HepG2 (cell line): ENCODE measurements around the gene MT1HL1. TPM values are rescaled to one million over a fixed set of nuclear protein-coding genes. Genes with fewer than 3 reads are reported as not detected.

Experiments
- ATAC-seq: fragments of 200-7000 bp; cut with Tn5 transposase; 3 replicates; pipeline ENCODE4 v1.9.1; 2020; ENCODE audit warnings: mild to moderate bottlenecking, moderate library complexity
- BruUV-seq: library from RNA; stranded (reverse); fragments of 400-500 nt; replicated peaks from 2 replicates; lab custom pipeline; 2021; lab: Mats Ljungman, UMichigan
- CTCF ChIA-PET: fragments of 300-600 bp; formaldehyde crosslinking; extraction: SDS; loops from one replicate; lab custom pipeline; 2021; ENCODE audit warnings: low total read pairs, inconsistent platforms, low intra/inter-chr PET ratio; lab: Yijun Ruan, JAX
- POLR2A ChIA-PET: fragments of 350-600 bp; sonication (Branson Sonifier 250); formaldehyde crosslinking; loops from one replicate; lab custom pipeline; 2020; ENCODE audit warnings: antibody characterized with exemption, inconsistent platforms; lab: Yijun Ruan, JAX
- DNase-seq: peaks from one replicate; pipeline ENCODE4 v3.0.0-alpha.2; 2015; ENCODE audit warnings: low spot score
- FAIRE-seq: peaks from 3 replicates; lab custom pipeline; 2011; peaks lifted over from hg19 to GRCh38; lab: Jason Lieb, UNC
- H2AFZ ChIP-seq: one replicate; pipeline ENCODE4 v1.6.1; 2011; ENCODE audit warnings: low read length, inconsistent platforms
- H3K27ac ChIP-seq: fragments of 300-600 bp; 3 replicates; pipeline ENCODE4 v1.8.0; 2011; ENCODE audit warnings: mixed run types, mild to moderate bottlenecking, mixed read lengths, low read length, inconsistent platforms; ENCODE audit not compliant: insufficient read depth; ENCODE audit errors: extremely low read length
- H3K27me3 ChIP-seq, 2 experiments: fragments of 200-600 bp in 1 of 2; 2 replicates in 1 of 2; 3 replicates in 1 of 2; pipeline versions ENCODE4 v1.6.0 to v1.8.0; 2011; ENCODE audit warnings: low read length in 2 of 2, mild to moderate bottlenecking in 2 of 2, moderate library complexity in 2 of 2, inconsistent platforms in 1 of 2; ENCODE audit not compliant: insufficient read depth in 2 of 2, control insufficient read depth in 1 of 2
- H3K36me3 ChIP-seq, 2 experiments: fragments of 200-600 bp in 1 of 2; replicated peaks in 1 of 2; 2 replicates in 1 of 2; 3 replicates in 1 of 2; pipeline versions ENCODE4 v1.5.1 to v1.8.0; 2011; ENCODE audit warnings: low read length in 2 of 2, inconsistent platforms in 1 of 2; ENCODE audit not compliant: insufficient read depth in 2 of 2, control insufficient read depth in 1 of 2
- H3K4me1 ChIP-seq: 2 replicates; pipeline ENCODE4 v1.5.1; 2012; ENCODE audit warnings: low read length, inconsistent platforms; ENCODE audit not compliant: insufficient read depth
- H3K4me2 ChIP-seq: 2 replicates; pipeline ENCODE4 v1.6.0; 2011; ENCODE audit warnings: low read depth, low read length, inconsistent platforms
- H3K4me3 ChIP-seq, 3 experiments: fragments of 200-600 bp in 1 of 3; sonication (generic), shearing (Covaris generic) in 1 of 3; replicated peaks in 1 of 3; 2 replicates each; pipeline ENCODE4 v1.5.1; 2011 to 2016; ENCODE audit warnings: low read length in 3 of 3, inconsistent platforms in 2 of 3, low read depth in 2 of 3, mild to moderate bottlenecking in 2 of 3, control low read depth in 1 of 3, mixed read lengths in 1 of 3; ENCODE audit not compliant: insufficient read depth in 1 of 3
- H3K79me2 ChIP-seq: one replicate; pipeline ENCODE4 v1.6.1; 2011; ENCODE audit warnings: low read length, inconsistent platforms; ENCODE audit not compliant: insufficient read depth
- H3K9ac ChIP-seq: 2 replicates; pipeline ENCODE4 v1.6.0; 2011; ENCODE audit warnings: mild to moderate bottlenecking, low read depth, low read length, inconsistent platforms; ENCODE audit not compliant: insufficient read depth
- H3K9me3 ChIP-seq: 2 replicates; pipeline ENCODE4 v1.5.1; 2012; ENCODE audit warnings: mild to moderate bottlenecking, low read length
- H4K20me1 ChIP-seq: 2 replicates; pipeline ENCODE4 v1.6.0; 2011; ENCODE audit warnings: inconsistent platforms, mild to moderate bottlenecking, low read length, moderate library complexity; ENCODE audit not compliant: insufficient read depth
- ARNTL ChIP-seq: sonication (generic); formaldehyde crosslinking; IDR thresholded peaks from 2 replicates; pipeline ENCODE4 v1.4.0; 2020; ENCODE audit warnings: mild to moderate bottlenecking, missing genetic modification reagents
- CBX1 ChIP-seq: IDR thresholded peaks from one replicate; pipeline ENCODE4 v1.6.1; 2016; ENCODE audit warnings: antibody characterized with exemption, low read depth
- ETS1 ChIP-seq: sonication (generic); formaldehyde crosslinking; IDR thresholded peaks from 2 replicates; pipeline ENCODE4 v1.4.0; 2020; ENCODE audit warnings: missing genetic modification reagents
- GABPB1 ChIP-seq: IDR thresholded peaks from 2 replicates; pipeline ENCODE4 v1.6.1; 2016; ENCODE audit warnings: mild to moderate bottlenecking, missing genetic modification reagents, moderate library complexity, missing compliant biosample characterization
- HHEX ChIP-seq: IDR thresholded peaks from 2 replicates; pipeline ENCODE4 v1.6.1; 2016; ENCODE audit warnings: control low read depth
- MLX ChIP-seq: IDR thresholded peaks from 2 replicates; pipeline ENCODE4 v1.6.1; 2016
- RARA ChIP-seq: IDR thresholded peaks from 2 replicates; pipeline ENCODE4 v1.6.1; 2016; ENCODE audit warnings: missing genetic modification reagents, missing compliant biosample characterization
- SMAD3 ChIP-seq: sonication (generic); formaldehyde crosslinking; IDR thresholded peaks from 2 replicates; pipeline ENCODE4 v1.4.0; 2020; ENCODE audit warnings: missing genetic modification reagents
- SRY ChIP-seq: sonication (generic); formaldehyde crosslinking; IDR thresholded peaks from 2 replicates; pipeline ENCODE4 v1.8.0; 2022; ENCODE audit warnings: mild to moderate bottlenecking, missing genetic modification reagents
- TAF1 ChIP-seq: sonication (generic); formaldehyde crosslinking; IDR thresholded peaks from 2 replicates; pipeline ENCODE4 v1.4.0; 2020; ENCODE audit warnings: missing genetic modification reagents
- ZNF333 ChIP-seq: sonication (generic); formaldehyde crosslinking; IDR thresholded peaks from 2 replicates; pipeline ENCODE4 v1.4.0; 2020; ENCODE audit warnings: mild to moderate bottlenecking, missing genetic modification reagents, borderline replicate concordance
- ZNF569 ChIP-seq: sonication (generic); formaldehyde crosslinking; IDR thresholded peaks from 2 replicates; pipeline ENCODE4 v1.5.0; 2020; ENCODE audit warnings: mild to moderate bottlenecking, missing genetic modification reagents, moderate library complexity, borderline replicate concordance
- ZSCAN12 ChIP-seq: sonication (generic); formaldehyde crosslinking; IDR thresholded peaks from 2 replicates; pipeline ENCODE4 v1.9.0; 2021; ENCODE audit warnings: mild to moderate bottlenecking, missing genetic modification reagents
- WGBS: methylation state at CpG from one replicate; pipeline ENCODE4 v1.1.6; 2017; ENCODE audit warnings: low lambda C conversion rate; 5-methylcytosine and 5-hydroxymethylcytosine counted together
- in situ Hi-C: cut with HindIII; loops from 2 replicates; pipeline ENCODE4 v1.10.0; 2017; ENCODE audit warnings: low pct_unique_long_range_greater_than_20kb; ENCODE audit not compliant: extremely low pct_ligation_motif_present
- intact Hi-C: fragments of 100-400 bp; cut with micrococcal nuclease; formaldehyde crosslinking; loops from one replicate; pipeline ENCODE4 v1.10.0; 2022; ENCODE audit not compliant: unreplicated experiment
- polyA plus RNA-seq, 8 experiments: library from polyadenylated mRNA; depleted of rRNA in 3 of 8; stranded (reverse) in 7 of 8; unstranded in 1 of 8; fragments of >200 nt; fragmentation: Illumina TruSeq in 4 of 8; extraction: Trizol in 4 of 8; gene quantifications; 2 replicates each; pipeline versions ENCODE4 v1.2.1 to v1.2.3, GENCODE V29; 2011 to 2016; ENCODE audit warnings: low read depth in 4 of 8, missing spikeins in 1 of 8, mixed read lengths in 1 of 8; ENCODE audit not compliant: insufficient read depth in 1 of 8
- total RNA-seq, 5 experiments: library from RNA; depleted of rRNA; stranded (reverse); fragments of >200 nt; fragmentation: Illumina TruSeq; extraction: Trizol; gene quantifications; 2 replicates each; pipeline ENCODE4 v1.2.3, GENCODE V29; 2016; ENCODE audit warnings: low read depth in 1 of 5

MT1HL1 gene
- total and polyA plus RNA-seq, 2 of the 13 experiments (the other 11 are each of a cell fraction or from before 2014, with no cell fraction given): not detected

DNA sequence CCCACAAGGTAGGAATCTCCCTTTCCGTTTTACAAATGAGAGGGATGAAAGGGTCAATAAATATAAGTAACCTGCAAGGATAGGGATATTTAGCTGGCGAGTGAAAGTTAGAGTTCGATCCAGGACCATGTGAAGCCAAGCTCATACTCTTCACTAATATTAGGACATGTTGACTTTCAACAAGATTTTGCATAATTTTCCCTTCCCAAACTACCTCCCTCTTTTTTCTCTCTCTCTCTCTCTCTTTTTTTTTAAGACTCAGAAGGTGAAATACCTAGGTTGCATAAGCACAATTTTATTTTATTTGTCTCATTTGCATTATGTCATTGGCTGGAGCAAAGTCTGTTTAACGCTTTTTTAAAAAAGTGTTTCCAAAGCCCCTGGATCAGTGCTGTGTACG is 8.1 kb upstream of the MT1HL1 start (continued):
- no peak for TF ChIP-seq ARNTL (CRISPR knock-in tag)
- no peak for TF ChIP-seq HHEX (CRISPR knock-in tag)
- no peak for TF ChIP-seq ZNF569
- TF ChIP-seq CBX1: no peak

- no peak overlapping the region for H2AFZ ChIP-seq
- H3K4me3 ChIP-seq: no peak overlapping the region
- no peaks in the 10 kb centered on the region for H4K20me1 ChIP-seq
- no peak overlapping the region for H3K9ac ChIP-seq
- H3K36me3 ChIP-seq: no peaks in the 10 kb centered on the region
- H3K4me2 ChIP-seq: no peak overlapping the region
- DNase-seq (no peak), FAIRE-seq (no peak), ATAC-seq (no peak)
- in situ Hi-C loops: no loop called here
- H3K79me2 ChIP-seq: no peaks in the 10 kb centered on the region
- POLR2A ChIA-PET: no interaction called here
- H3K9me3 ChIP-seq: no peaks in the 10 kb centered on the region
- H3K27ac ChIP-seq: no peak overlapping the region
- intact Hi-C loops: no loop called here
- H3K27me3 ChIP-seq: 0 out of 5 replicates have a peak, but pooled peaks cover 0 to 3% of the 10 kb centered on the region in 2 experiments
- TF ChIP-seq ZNF333 (CRISPR knock-in tag) (no peak), ETS1 (CRISPR knock-in tag) (no peak), GABPB1 (CRISPR knock-in tag) (no peak), SRY (no peak), SMAD3 (CRISPR knock-in tag) (no peak), TAF1 (CRISPR knock-in tag) (no peak), MLX (CRISPR knock-in tag) (no peak), RARA (CRISPR knock-in tag) (no peak), ZSCAN12 (CRISPR knock-in tag) (no peak)
- BruUV-seq: no TSS peak
- CTCF ChIA-PET: no interaction called here
- WGBS: 36% methylated on average over 3 of the region's 3 CpGs
- peaks cover 8% of the 10 kb centered on the region; the same call in 1 of the 2 replicates for H3K4me1 ChIP-seq
Observed at GRCh38 chr1:237011432-237011831, 7.2 kb upstream of the MT1HL1 start.
